Liver (tissue), 9 donors: ENCODE data around the gene SRGAP1. TPM values are rescaled to one million over a fixed set of nuclear protein-coding genes. Genes with fewer than 3 reads are reported as not detected.

Source experiments
- DNase-seq: peaks from one replicate; pipeline ENCODE4 v3.0.0-alpha.2; 2017; ENCODE audit warnings: low spot score
- H3K27ac ChIP-seq, 2 donors: one replicate each; pipeline ENCODE4 v1.7.0; 2013; ENCODE audit warnings: inconsistent platforms in 2 of 2, low read length in 2 of 2, control low read depth in 1 of 2, low read depth in 1 of 2, mild to moderate bottlenecking in 1 of 2
- H3K27me3 ChIP-seq, 4 donors: one replicate each; pipeline versions ENCODE4 v1.6.1 to v1.7.0; 2013; ENCODE audit warnings: low read length in 3 of 4, inconsistent platforms in 1 of 4, mild to moderate bottlenecking in 1 of 4, moderate library complexity in 1 of 4; ENCODE audit not compliant: control insufficient read depth in 4 of 4, insufficient read depth in 4 of 4
- H3K36me3 ChIP-seq, 4 donors: one replicate each; pipeline versions ENCODE4 v1.6.1 to v1.7.0; 2013; ENCODE audit warnings: low read length in 3 of 4, mild to moderate bottlenecking in 3 of 4, low read depth in 1 of 4, moderate library complexity in 1 of 4; ENCODE audit not compliant: control insufficient read depth in 4 of 4, insufficient read depth in 3 of 4
- H3K4me1 ChIP-seq, 4 donors: one replicate each; pipeline versions ENCODE4 v1.6.1 to v1.7.0; 2013; ENCODE audit warnings: low read length in 3 of 4, mild to moderate bottlenecking in 3 of 4, moderate library complexity in 1 of 4; ENCODE audit not compliant: control insufficient read depth in 4 of 4, insufficient read depth in 4 of 4
- H3K4me3 ChIP-seq, 3 donors: one replicate each; pipeline versions ENCODE4 v1.6.1 to v1.7.0; 2013; ENCODE audit warnings: low read length in 3 of 3, control low read depth in 1 of 3, low read depth in 1 of 3, mild to moderate bottlenecking in 1 of 3
- H3K9ac ChIP-seq, 2 donors: one replicate each; pipeline ENCODE4 v1.7.0; 2013; ENCODE audit warnings: low read length in 2 of 2, mild to moderate bottlenecking in 2 of 2, moderate library complexity in 2 of 2, control low read depth in 1 of 2, low read depth in 1 of 2
- H3K9me3 ChIP-seq, 4 donors: one replicate each; pipeline versions ENCODE4 v1.6.1 to v1.7.0; 2013; ENCODE audit warnings: low read length in 3 of 4; ENCODE audit not compliant: control insufficient read depth in 4 of 4
- EGR1 ChIP-seq, 2 donors: IDR thresholded peaks; 2 replicates each; pipeline ENCODE4 v1.6.1; 2016 to 2018; ENCODE audit warnings: antibody characterized with exemption in 2 of 2, low read depth in 2 of 2
- FOXA1 ChIP-seq: IDR thresholded peaks from 2 replicates; pipeline ENCODE4 v1.6.1; 2016; ENCODE audit warnings: antibody characterized with exemption
- FOXA2 ChIP-seq: IDR thresholded peaks from 2 replicates; pipeline ENCODE4 v1.6.1; 2016; ENCODE audit warnings: antibody characterized with exemption
- GABPA ChIP-seq, 2 donors: IDR thresholded peaks in 1 of 2; conservative IDR thresholded peaks in 1 of 2; 2 replicates each; pipeline ENCODE4 v1.6.1; 2016; ENCODE audit warnings: antibody characterized with exemption in 2 of 2, mild to moderate bottlenecking in 1 of 2, moderate library complexity in 1 of 2
- HNF4A ChIP-seq, 2 donors: conservative IDR thresholded peaks; 2 replicates each; pipeline ENCODE4 v1.6.1; 2016; ENCODE audit warnings: antibody characterized with exemption in 2 of 2, mild to moderate bottlenecking in 2 of 2
- HNF4G ChIP-seq: IDR thresholded peaks from 2 replicates; pipeline ENCODE4 v1.6.1; 2016; ENCODE audit warnings: antibody characterized with exemption
- JUND ChIP-seq, 2 donors: IDR thresholded peaks; 2 replicates each; pipeline ENCODE4 v1.6.1; 2016; ENCODE audit warnings: antibody characterized with exemption in 2 of 2
- NR2F2 ChIP-seq: IDR thresholded peaks from 2 replicates; pipeline ENCODE4 v1.6.1; 2016; ENCODE audit warnings: antibody characterized with exemption
- RAD21 ChIP-seq, 2 donors: IDR thresholded peaks; 2 replicates each; pipeline ENCODE4 v1.6.1; 2016; ENCODE audit warnings: antibody characterized with exemption in 2 of 2, mild to moderate bottlenecking in 2 of 2
- RXRA ChIP-seq, 2 donors: IDR thresholded peaks; 2 replicates each; pipeline ENCODE4 v1.6.1; 2017 to 2018; ENCODE audit warnings: antibody characterized with exemption in 2 of 2, mild to moderate bottlenecking in 1 of 2
- SP1 ChIP-seq: IDR thresholded peaks from 2 replicates; pipeline ENCODE4 v1.6.1; 2018; ENCODE audit warnings: antibody characterized with exemption, mild to moderate bottlenecking
- TAF1 ChIP-seq: conservative IDR thresholded peaks from 2 replicates; pipeline ENCODE4 v1.6.1; 2016; ENCODE audit warnings: antibody characterized with exemption, mild to moderate bottlenecking
- YY1 ChIP-seq: IDR thresholded peaks from 2 replicates; pipeline ENCODE4 v1.6.1; 2016; ENCODE audit warnings: antibody characterized with exemption, mild to moderate bottlenecking
- WGBS: extraction: QIAGEN DNeasy Blood & Tissue Kit; methylation state at CpG from one replicate; pipeline ENCODE4 v1.1.7; 2013; 5-methylcytosine and 5-hydroxymethylcytosine counted together
- polyA plus RNA-seq, 2 donors: library from polyadenylated mRNA; stranded (reverse) in 1 of 2; unstranded in 1 of 2; fragments of 200-250 nt in 1 of 2; fragments of >200 nt in 1 of 2; fragmentation: Nextera tagmentation in 1 of 2; extraction: Ambion mirVana in 1 of 2; gene quantifications; one replicate each; pipeline versions ENCODE4 v1.2.1 to v1.2.3, GENCODE V29; 2013 to 2015
- total RNA-seq, 2 donors: library from RNA; depleted of rRNA; stranded (reverse); fragments of >200 nt; gene quantifications; one replicate each; pipeline ENCODE4 v1.2.3, GENCODE V29; 2014
- TF ChIP-seq, protein P1 (sequence below): IDR thresholded peaks from 2 replicates; pipeline ENCODE4 v1.6.1; 2016; ENCODE audit warnings: antibody characterized with exemption
- TF ChIP-seq, protein P2 (sequence below): IDR thresholded peaks from 2 replicates; pipeline ENCODE4 v1.6.1; 2016; ENCODE audit warnings: antibody characterized with exemption
- TF ChIP-seq, protein P3 (sequence below): IDR thresholded peaks from 2 replicates; pipeline ENCODE4 v1.6.1; 2016; ENCODE audit warnings: antibody characterized with exemption
- TF ChIP-seq, protein P4 (sequence below): fragments of 150-350 bp; IDR thresholded peaks from 2 replicates; pipeline ENCODE4 v1.5.1; 2017; ENCODE audit warnings: improper control_type of control experiment, low read depth, low read length; ENCODE audit not compliant: missing input control
- TF ChIP-seq, protein P5 (sequence below): IDR thresholded peaks from 2 replicates; pipeline ENCODE4 v1.6.1; 2016; ENCODE audit warnings: antibody characterized with exemption, mild to moderate bottlenecking
- donor health status: healthy.
- donor health status: healthy.
- donor health status: healthy.
- donor health status: healthy.
- donor health status: healthy.

Gene SRGAP1
- total and polyA plus RNA-seq, 4 donors: 0.28 to 1.3 (median 0.85) TPM

DNA sequence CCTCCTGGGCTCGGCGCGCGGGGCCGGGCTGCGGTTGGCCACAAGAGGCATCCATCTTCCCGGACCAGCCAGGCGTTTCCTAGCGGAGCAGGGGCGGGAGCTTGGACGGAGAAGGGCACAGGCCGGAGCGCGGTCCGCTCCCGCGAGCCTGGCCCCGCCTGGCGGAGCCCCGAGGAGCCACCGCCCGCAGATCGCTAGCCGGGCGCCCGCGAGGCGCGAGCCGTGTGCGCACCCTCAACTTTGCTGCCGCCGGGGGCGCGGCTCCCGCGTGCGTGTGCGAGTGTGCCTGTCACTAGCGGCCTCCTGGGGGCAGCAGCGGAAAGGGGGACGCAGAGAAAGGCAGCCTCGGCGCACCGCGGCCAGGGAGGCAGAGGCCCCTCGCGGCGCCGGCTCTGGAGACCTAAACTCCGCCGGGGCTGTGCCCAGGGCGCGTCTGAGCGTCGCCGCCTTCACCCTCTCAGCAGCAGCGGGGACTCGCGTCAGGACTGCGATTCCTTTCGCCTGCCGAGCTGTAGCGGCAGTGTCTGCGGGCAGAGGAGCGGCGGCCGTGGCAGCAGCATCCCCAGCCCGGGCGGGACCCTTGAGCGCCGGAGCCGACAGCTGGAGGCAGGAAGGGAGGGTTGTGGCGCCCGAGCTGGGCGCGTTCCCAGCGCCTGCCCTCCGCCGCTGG lies 644 bp upstream of the SRGAP1 start:
- Histone ChIP-seq H3K4me3 (peak overlapping the region; percentile 75 to 90 (median 89)), H3K9ac (peak overlapping the region in 1 of 2 donors; percentile 40), H3K36me3 (no peaks in the 10 kb centered on the region), H3K27ac (peak overlapping the region; percentile 70 to 84), H3K27me3 (no peaks in the 10 kb centered on the region), H3K9me3 (no peaks in the 10 kb centered on the region), H3K4me1 (peaks cover 2 to 29% (median 8%) of the 10 kb centered on the region in 4 donors)
- under 1% methylated on average over 80 of the region's 80 CpGs for WGBS
- no peak for TF ChIP-seq HNF4G
- peak; percentile 82 to 88 for TF ChIP-seq RAD21 (IDR thresholded peaks at IDR 0.05)
- TF ChIP-seq, protein P1, sequence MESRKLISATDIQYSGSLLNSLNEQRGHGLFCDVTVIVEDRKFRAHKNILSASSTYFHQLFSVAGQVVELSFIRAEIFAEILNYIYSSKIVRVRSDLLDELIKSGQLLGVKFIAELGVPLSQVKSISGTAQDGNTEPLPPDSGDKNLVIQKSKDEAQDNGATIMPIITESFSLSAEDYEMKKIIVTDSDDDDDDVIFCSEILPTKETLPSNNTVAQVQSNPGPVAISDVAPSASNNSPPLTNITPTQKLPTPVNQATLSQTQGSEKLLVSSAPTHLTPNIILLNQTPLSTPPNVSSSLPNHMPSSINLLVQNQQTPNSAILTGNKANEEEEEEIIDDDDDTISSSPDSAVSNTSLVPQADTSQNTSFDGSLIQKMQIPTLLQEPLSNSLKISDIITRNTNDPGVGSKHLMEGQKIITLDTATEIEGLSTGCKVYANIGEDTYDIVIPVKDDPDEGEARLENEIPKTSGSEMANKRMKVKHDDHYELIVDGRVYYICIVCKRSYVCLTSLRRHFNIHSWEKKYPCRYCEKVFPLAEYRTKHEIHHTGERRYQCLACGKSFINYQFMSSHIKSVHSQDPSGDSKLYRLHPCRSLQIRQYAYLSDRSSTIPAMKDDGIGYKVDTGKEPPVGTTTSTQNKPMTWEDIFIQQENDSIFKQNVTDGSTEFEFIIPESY: no peak
- no peak for TF ChIP-seq NR2F2
- TF ChIP-seq, protein P2, sequence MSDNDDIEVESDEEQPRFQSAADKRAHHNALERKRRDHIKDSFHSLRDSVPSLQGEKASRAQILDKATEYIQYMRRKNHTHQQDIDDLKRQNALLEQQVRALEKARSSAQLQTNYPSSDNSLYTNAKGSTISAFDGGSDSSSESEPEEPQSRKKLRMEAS: no peak
- TF ChIP-seq EGR1 (IDR thresholded peaks at IDR 0.05; ENCODE audit: low read depth in 2 of 2): no peak
- TF ChIP-seq HNF4A (conservative IDR thresholded peaks at IDR 0.05): no peak
- TF ChIP-seq RXRA (IDR thresholded peaks at IDR 0.05): no peak
- TF ChIP-seq, protein P3, sequence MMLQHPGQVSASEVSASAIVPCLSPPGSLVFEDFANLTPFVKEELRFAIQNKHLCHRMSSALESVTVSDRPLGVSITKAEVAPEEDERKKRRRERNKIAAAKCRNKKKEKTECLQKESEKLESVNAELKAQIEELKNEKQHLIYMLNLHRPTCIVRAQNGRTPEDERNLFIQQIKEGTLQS: no peak
- no peak for TF ChIP-seq TAF1
- peak; percentile 40 for TF ChIP-seq YY1
- TF ChIP-seq FOXA2: no peak
- TF ChIP-seq, protein P4, sequence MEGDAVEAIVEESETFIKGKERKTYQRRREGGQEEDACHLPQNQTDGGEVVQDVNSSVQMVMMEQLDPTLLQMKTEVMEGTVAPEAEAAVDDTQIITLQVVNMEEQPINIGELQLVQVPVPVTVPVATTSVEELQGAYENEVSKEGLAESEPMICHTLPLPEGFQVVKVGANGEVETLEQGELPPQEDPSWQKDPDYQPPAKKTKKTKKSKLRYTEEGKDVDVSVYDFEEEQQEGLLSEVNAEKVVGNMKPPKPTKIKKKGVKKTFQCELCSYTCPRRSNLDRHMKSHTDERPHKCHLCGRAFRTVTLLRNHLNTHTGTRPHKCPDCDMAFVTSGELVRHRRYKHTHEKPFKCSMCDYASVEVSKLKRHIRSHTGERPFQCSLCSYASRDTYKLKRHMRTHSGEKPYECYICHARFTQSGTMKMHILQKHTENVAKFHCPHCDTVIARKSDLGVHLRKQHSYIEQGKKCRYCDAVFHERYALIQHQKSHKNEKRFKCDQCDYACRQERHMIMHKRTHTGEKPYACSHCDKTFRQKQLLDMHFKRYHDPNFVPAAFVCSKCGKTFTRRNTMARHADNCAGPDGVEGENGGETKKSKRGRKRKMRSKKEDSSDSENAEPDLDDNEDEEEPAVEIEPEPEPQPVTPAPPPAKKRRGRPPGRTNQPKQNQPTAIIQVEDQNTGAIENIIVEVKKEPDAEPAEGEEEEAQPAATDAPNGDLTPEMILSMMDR: peak; percentile 90
- no peak for TF ChIP-seq GABPA (IDR thresholded peaks at IDR 0.05 in 1 of 2, conservative IDR thresholded peaks at IDR 0.05 in 1 of 2)
- TF ChIP-seq, protein P5, sequence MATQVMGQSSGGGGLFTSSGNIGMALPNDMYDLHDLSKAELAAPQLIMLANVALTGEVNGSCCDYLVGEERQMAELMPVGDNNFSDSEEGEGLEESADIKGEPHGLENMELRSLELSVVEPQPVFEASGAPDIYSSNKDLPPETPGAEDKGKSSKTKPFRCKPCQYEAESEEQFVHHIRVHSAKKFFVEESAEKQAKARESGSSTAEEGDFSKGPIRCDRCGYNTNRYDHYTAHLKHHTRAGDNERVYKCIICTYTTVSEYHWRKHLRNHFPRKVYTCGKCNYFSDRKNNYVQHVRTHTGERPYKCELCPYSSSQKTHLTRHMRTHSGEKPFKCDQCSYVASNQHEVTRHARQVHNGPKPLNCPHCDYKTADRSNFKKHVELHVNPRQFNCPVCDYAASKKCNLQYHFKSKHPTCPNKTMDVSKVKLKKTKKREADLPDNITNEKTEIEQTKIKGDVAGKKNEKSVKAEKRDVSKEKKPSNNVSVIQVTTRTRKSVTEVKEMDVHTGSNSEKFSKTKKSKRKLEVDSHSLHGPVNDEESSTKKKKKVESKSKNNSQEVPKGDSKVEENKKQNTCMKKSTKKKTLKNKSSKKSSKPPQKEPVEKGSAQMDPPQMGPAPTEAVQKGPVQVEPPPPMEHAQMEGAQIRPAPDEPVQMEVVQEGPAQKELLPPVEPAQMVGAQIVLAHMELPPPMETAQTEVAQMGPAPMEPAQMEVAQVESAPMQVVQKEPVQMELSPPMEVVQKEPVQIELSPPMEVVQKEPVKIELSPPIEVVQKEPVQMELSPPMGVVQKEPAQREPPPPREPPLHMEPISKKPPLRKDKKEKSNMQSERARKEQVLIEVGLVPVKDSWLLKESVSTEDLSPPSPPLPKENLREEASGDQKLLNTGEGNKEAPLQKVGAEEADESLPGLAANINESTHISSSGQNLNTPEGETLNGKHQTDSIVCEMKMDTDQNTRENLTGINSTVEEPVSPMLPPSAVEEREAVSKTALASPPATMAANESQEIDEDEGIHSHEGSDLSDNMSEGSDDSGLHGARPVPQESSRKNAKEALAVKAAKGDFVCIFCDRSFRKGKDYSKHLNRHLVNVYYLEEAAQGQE: no peak
- no peak for TF ChIP-seq JUND (IDR thresholded peaks at IDR 0.05)
- no peak for TF ChIP-seq SP1
- TF ChIP-seq FOXA1: no peak
- DNase-seq: peak; percentile 79
